Thyroid gland (tissue), 4 donors: ENCODE data around the gene FBP2. TPM values are rescaled to one million over a fixed set of nuclear protein-coding genes. Genes with fewer than 3 reads are reported as not detected.
A peak's percentile ranks its signal among the peaks of the same experiment; 100 is the strongest.

Experiments
- DNase-seq, 2 donors: peaks; one replicate each; pipeline ENCODE4 v3.0.0-alpha.2; 2019
- H3K27ac ChIP-seq, 3 donors: fragments of 200-600 bp; sonication (generic); 1 replicate in 2 of 3; 2 replicates in 1 of 3; pipeline ENCODE4 v1.5.1; 2016 to 2019; ENCODE audit warnings: mild to moderate bottlenecking in 1 of 3, moderate library complexity in 1 of 3
- H3K27me3 ChIP-seq: fragments of 200-600 bp; sonication (generic); one replicate; pipeline ENCODE4 v1.5.1; 2019
- H3K36me3 ChIP-seq, 2 donors: fragments of 200-600 bp; sonication (generic); one replicate each; pipeline ENCODE4 v1.5.1; 2016 to 2019
- H3K4me1 ChIP-seq, 2 donors: fragments of 200-600 bp; sonication (generic); one replicate each; pipeline ENCODE4 v1.5.1; 2017 to 2019
- H3K4me3 ChIP-seq, 3 donors: fragments of 200-600 bp; sonication (generic); replicated peaks in 1 of 3; 1 replicate in 2 of 3; 2 replicates in 1 of 3; pipeline ENCODE4 v1.5.1; 2016; ENCODE audit warnings: mild to moderate bottlenecking in 1 of 3
- H3K9me3 ChIP-seq: fragments of 200-600 bp; sonication (generic); one replicate; pipeline ENCODE4 v1.5.1; 2017
- CTCF ChIP-seq, 6 experiments: fragments of 200-600 bp in 3 of 6; fragments of 450-650 bp in 3 of 6; sonication (generic) in 3 of 6; IDR thresholded peaks; one replicate each; pipeline ENCODE4 v1.5.1; 2016 to 2019; ENCODE audit warnings: antibody characterized with exemption in 6 of 6, mild to moderate bottlenecking in 2 of 6, inconsistent platforms in 1 of 6, moderate library complexity in 1 of 6
- POLR2A ChIP-seq, 2 donors: fragments of 450-650 bp; IDR thresholded peaks; one replicate each; pipeline ENCODE4 v1.6.1; 2017; ENCODE audit warnings: antibody characterized with exemption in 2 of 2, mild to moderate bottlenecking in 2 of 2, moderate library complexity in 1 of 2
- WGBS, 2 donors: methylation state at CpG; one replicate each; pipeline ENCODE4 v1.1.5; 2017; 5-methylcytosine and 5-hydroxymethylcytosine counted together
- intact Hi-C: fragments of 100-400 bp; cut with DNase I; formaldehyde crosslinking; loops from one replicate; pipeline ENCODE4 v1.15.1; 2023
- total RNA-seq, 4 donors: library from RNA; depleted of rRNA; stranded (reverse); fragments of >200 nt; gene quantifications; one replicate each; pipeline ENCODE4 v1.2.3, GENCODE V29; 2016

The FBP2 gene
- total RNA-seq, 4 donors from 2014 or later = not detected

- TF ChIP-seq POLR2A (IDR thresholded peaks at IDR 0.05) = no peak
- no peak for TF ChIP-seq CTCF (IDR thresholded peaks at IDR 0.05)
- no peaks in the 10 kb centered on the region for H3K36me3 ChIP-seq
- H3K4me3 ChIP-seq = no peak overlapping the region
- intact Hi-C loops = no loop called here
- no peak for DNase-seq
- WGBS, 2 donors = 96% methylated on average over 3 of the region's 3 CpGs
- no peaks in the 10 kb centered on the region for H3K9me3 ChIP-seq
- no peak overlapping the region for H3K27ac ChIP-seq
- no peaks in the 10 kb centered on the region for H3K27me3 ChIP-seq
- H3K4me1 ChIP-seq = no peaks in the 10 kb centered on the region
Measured at GRCh38 chr9:94611638-94612068, 18.0 kb upstream of the FBP2 start.

GRCh38 chr9:94610181-94610606 is 16.6 kb upstream of the FBP2 start:
- no peak for DNase-seq
- Histone ChIP-seq H3K4me3 (no peak overlapping the region), H3K36me3 (no peaks in the 10 kb centered on the region), H3K9me3 (no peaks in the 10 kb centered on the region), H3K27ac (no peak overlapping the region), H3K27me3 (no peaks in the 10 kb centered on the region), H3K4me1 (no peaks in the 10 kb centered on the region)
- intact Hi-C loops = no loop called here
- TF ChIP-seq POLR2A (IDR thresholded peaks at IDR 0.05) = no peak
- no peak for TF ChIP-seq CTCF (IDR thresholded peaks at IDR 0.05)
- 72 to 83% methylated on average over 6 of the region's 6 CpGs for WGBS, 2 donors

GRCh38 chr9:94607423-94607691 is 13.7 kb upstream of the FBP2 start:
- no peak for DNase-seq
- no peak overlapping the region for H3K27ac ChIP-seq
- H3K4me1 ChIP-seq = no peaks in the 10 kb centered on the region
- no peaks in the 10 kb centered on the region for H3K36me3 ChIP-seq
- no peaks in the 10 kb centered on the region for H3K9me3 ChIP-seq
- no peaks in the 10 kb centered on the region for H3K27me3 ChIP-seq
- 93 to 96% methylated on average over 8 of the region's 8 CpGs for WGBS, 2 donors
- TF ChIP-seq POLR2A (IDR thresholded peaks at IDR 0.05) (no peak), CTCF (IDR thresholded peaks at IDR 0.05) (no peak)
- intact Hi-C loops = no loop called here
- no peak overlapping the region for H3K4me3 ChIP-seq

GRCh38 chr9:94606646-94607422 is 13.2 kb upstream of the FBP2 start:
- no peak for DNase-seq
- Histone ChIP-seq H3K9me3 (no peaks in the 10 kb centered on the region), H3K36me3 (no peaks in the 10 kb centered on the region), H3K27me3 (no peaks in the 10 kb centered on the region), H3K4me3 (no peak overlapping the region), H3K4me1 (no peaks in the 10 kb centered on the region), H3K27ac (no peak overlapping the region)
- TF ChIP-seq POLR2A (IDR thresholded peaks at IDR 0.05) = no peak
- no peak for TF ChIP-seq CTCF (IDR thresholded peaks at IDR 0.05)
- intact Hi-C loops = no loop called here
- WGBS, 2 donors = 87 to 88% methylated on average over 24 of the region's 24 CpGs

GRCh38 chr9:94603259-94604160 is 9.9 kb upstream of the FBP2 start:
- H3K27ac ChIP-seq = no peak overlapping the region
- H3K4me1 ChIP-seq = no peaks in the 10 kb centered on the region
- H3K4me3 ChIP-seq = no peak overlapping the region
- WGBS, 2 donors = 42 to 48% methylated on average over 16 to 21 of the region's 21 CpGs
- H3K27me3 ChIP-seq = no peaks in the 10 kb centered on the region
- H3K36me3 ChIP-seq = no peaks in the 10 kb centered on the region
- TF ChIP-seq POLR2A (IDR thresholded peaks at IDR 0.05) (no peak), CTCF (IDR thresholded peaks at IDR 0.05) (peak in 5 of 6 experiments; percentile 20 to 71 (median 60))
- intact Hi-C loops = no loop called here
- DNase-seq = peak; percentile 55 to 62
- H3K9me3 ChIP-seq = no peaks in the 10 kb centered on the region
